ENCODE measurements around the gene HEATR9.

DNA sequence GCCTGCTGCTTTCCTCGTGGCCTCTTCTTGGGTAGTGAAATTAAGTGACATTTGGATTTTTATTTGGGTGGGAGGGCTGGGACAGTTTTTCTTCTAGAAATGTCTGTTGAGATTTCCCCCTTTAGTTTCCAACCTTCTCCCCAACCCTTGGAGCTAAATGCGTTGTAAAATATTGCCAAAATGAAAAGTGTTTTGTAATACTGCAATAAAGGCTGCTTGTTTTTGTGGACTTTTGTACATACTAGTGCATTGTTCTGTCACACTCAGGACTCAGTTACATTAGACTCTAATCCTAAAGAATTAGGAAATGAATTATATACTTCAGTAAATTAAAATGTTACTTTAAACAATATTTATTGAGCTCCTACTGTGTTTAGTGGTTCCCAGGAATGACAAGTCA lies 21.7 kb downstream of the HEATR9 start:
- TF ChIP-seq, protein P1, sequence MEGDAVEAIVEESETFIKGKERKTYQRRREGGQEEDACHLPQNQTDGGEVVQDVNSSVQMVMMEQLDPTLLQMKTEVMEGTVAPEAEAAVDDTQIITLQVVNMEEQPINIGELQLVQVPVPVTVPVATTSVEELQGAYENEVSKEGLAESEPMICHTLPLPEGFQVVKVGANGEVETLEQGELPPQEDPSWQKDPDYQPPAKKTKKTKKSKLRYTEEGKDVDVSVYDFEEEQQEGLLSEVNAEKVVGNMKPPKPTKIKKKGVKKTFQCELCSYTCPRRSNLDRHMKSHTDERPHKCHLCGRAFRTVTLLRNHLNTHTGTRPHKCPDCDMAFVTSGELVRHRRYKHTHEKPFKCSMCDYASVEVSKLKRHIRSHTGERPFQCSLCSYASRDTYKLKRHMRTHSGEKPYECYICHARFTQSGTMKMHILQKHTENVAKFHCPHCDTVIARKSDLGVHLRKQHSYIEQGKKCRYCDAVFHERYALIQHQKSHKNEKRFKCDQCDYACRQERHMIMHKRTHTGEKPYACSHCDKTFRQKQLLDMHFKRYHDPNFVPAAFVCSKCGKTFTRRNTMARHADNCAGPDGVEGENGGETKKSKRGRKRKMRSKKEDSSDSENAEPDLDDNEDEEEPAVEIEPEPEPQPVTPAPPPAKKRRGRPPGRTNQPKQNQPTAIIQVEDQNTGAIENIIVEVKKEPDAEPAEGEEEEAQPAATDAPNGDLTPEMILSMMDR (IDR thresholded peaks at IDR 0.05; ENCODE audit: low read depth, low read length, missing input control), result no peak
- TF ChIP-seq SP1 (IDR thresholded peaks at IDR 0.05) (no peak), GABPA (IDR thresholded peaks at IDR 0.05 in 1 of 2, conservative IDR thresholded peaks at IDR 0.05 in 1 of 2) (no peak), EGR1 (IDR thresholded peaks at IDR 0.05; ENCODE audit: low read depth in 2 of 2) (no peak), FOXA1 (IDR thresholded peaks at IDR 0.05) (no peak), NR2F2 (IDR thresholded peaks at IDR 0.05) (no peak)
- TF ChIP-seq, protein P2, sequence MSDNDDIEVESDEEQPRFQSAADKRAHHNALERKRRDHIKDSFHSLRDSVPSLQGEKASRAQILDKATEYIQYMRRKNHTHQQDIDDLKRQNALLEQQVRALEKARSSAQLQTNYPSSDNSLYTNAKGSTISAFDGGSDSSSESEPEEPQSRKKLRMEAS (IDR thresholded peaks at IDR 0.05), result no peak
